Parathyroid adenoma (tissue), 2 donors: ENCODE results near the gene TMEM250.

ENCODE experiments used
- H2AFZ ChIP-seq: fragments of 300-600 bp; sonication (generic); one replicate; pipeline ENCODE4 v1.7.0; 2017; ENCODE audit warnings: antibody characterized with exemption, mild to moderate bottlenecking
- H3K27ac ChIP-seq: fragments of 300-600 bp; sonication (generic); one replicate; pipeline ENCODE4 v1.7.0; 2017
- H3K27me3 ChIP-seq: fragments of 300-600 bp; sonication (generic); one replicate; pipeline ENCODE4 v1.7.0; 2017; ENCODE audit warnings: low read length; ENCODE audit not compliant: control insufficient read depth, insufficient read depth
- H3K36me3 ChIP-seq: fragments of 300-600 bp; sonication (generic); one replicate; pipeline ENCODE4 v1.7.0; 2017; ENCODE audit warnings: low read length; ENCODE audit not compliant: control insufficient read depth, insufficient read depth
- H3K4me1 ChIP-seq: fragments of 300-600 bp; sonication (generic); one replicate; pipeline ENCODE4 v1.7.0; 2017; ENCODE audit warnings: control low read depth
- H3K4me2 ChIP-seq: fragments of 300-600 bp; sonication (generic); one replicate; pipeline ENCODE4 v1.7.0; 2017; ENCODE audit warnings: low read length
- H3K4me3 ChIP-seq: fragments of 300-600 bp; sonication (generic); one replicate; pipeline ENCODE4 v1.7.0; 2017; ENCODE audit warnings: low read depth, low read length
- H3K79me2 ChIP-seq: fragments of 300-600 bp; sonication (generic); one replicate; pipeline ENCODE4 v1.7.0; 2017; ENCODE audit warnings: control low read depth
- H3K9ac ChIP-seq: fragments of 300-600 bp; sonication (generic); one replicate; pipeline ENCODE4 v1.7.0; 2017; ENCODE audit warnings: mild to moderate bottlenecking
- H3K9me3 ChIP-seq: fragments of 300-600 bp; sonication (generic); one replicate; pipeline ENCODE4 v1.7.0; 2017; ENCODE audit warnings: low read length; ENCODE audit not compliant: control insufficient read depth
- TF ChIP-seq, protein P1 (sequence below): fragments of 300-600 bp; sonication (generic); IDR thresholded peaks from one replicate; pipeline ENCODE4 v1.7.0; 2017; ENCODE audit warnings: antibody characterized with exemption, mild to moderate bottlenecking
- donor health status: primary hyperparathyroidism.

The TMEM250 gene

DNA sequence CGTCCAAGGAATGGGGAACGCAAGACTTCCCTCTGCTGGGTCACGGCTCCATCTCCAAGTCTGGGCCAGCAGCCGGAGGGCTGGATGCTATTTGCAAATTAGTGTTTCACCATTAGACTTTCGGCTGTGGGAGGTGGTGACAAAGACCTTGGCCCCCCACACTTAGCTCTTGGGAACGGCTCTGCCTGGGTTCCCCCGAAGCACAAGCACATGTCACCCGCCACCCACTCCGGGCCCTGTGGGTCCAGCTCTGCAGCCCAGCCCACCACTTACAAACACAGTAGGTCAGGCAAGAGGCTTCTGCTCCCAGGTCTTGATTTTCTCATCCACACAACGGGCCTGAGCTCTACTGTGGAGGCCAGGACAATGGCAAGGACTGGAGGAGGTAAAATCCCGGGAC, 25.8 kb upstream of the TMEM250 start:
- TF ChIP-seq, protein P1, sequence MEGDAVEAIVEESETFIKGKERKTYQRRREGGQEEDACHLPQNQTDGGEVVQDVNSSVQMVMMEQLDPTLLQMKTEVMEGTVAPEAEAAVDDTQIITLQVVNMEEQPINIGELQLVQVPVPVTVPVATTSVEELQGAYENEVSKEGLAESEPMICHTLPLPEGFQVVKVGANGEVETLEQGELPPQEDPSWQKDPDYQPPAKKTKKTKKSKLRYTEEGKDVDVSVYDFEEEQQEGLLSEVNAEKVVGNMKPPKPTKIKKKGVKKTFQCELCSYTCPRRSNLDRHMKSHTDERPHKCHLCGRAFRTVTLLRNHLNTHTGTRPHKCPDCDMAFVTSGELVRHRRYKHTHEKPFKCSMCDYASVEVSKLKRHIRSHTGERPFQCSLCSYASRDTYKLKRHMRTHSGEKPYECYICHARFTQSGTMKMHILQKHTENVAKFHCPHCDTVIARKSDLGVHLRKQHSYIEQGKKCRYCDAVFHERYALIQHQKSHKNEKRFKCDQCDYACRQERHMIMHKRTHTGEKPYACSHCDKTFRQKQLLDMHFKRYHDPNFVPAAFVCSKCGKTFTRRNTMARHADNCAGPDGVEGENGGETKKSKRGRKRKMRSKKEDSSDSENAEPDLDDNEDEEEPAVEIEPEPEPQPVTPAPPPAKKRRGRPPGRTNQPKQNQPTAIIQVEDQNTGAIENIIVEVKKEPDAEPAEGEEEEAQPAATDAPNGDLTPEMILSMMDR, result no peak
- Histone ChIP-seq H3K4me2 (no peak overlapping the region), H3K27me3 (no peaks in the 10 kb centered on the region)

DNA sequence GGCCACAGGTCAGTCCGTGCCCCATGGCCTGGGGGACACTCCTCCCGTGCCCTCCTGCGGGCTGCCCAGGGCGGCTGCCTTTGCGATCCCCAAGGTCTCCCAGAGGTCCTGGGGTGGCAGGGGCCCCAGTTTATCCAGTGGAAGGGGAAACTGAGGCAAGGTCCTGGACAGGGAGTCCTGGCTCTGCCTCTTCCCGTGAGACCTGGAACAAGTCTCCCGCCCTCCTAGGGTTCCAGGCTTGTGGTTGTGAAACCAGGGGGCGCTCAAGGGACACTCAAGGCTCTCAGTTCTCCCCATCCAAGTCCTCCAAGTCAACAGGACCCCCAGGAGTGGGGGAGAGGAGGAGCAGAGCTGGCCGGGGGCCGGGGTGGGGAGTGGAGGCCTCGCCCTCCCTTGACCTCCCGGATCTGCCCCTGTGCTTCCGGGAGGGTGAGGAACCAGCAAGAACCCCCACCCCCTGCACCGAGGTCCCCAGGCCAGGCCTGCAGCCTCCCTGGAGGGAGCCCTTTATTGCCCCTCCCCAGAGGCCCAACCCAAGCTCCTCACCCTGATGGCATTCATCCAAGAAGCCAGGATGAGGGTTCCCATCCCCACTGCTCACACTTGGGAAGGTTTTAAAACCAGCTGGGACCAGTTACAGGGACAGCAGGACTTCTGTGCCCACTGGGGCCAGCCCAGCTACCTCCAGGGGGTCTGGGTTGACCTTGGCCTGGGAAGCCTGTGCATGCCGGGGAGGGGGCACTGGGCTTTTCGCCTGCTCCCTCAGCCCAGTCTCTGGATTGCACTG, 24.7 kb upstream of the TMEM250 start:
- Histone ChIP-seq H3K36me3 (no peaks in the 10 kb centered on the region), H3K4me2 (no peak overlapping the region), H3K79me2 (no peaks in the 10 kb centered on the region), H3K4me3 (no peak overlapping the region), H3K9me3 (no peaks in the 10 kb centered on the region), H3K9ac (no peak overlapping the region), H3K4me1 (no peaks in the 10 kb centered on the region), H3K27ac (no peak overlapping the region), H2AFZ (no peak overlapping the region), H3K27me3 (no peaks in the 10 kb centered on the region)
- TF ChIP-seq, protein P1, result no peak

More for the DNA sequence above, 25.8 kb upstream of the TMEM250 start:
- Histone ChIP-seq H3K9me3 (no peaks in the 10 kb centered on the region), H3K36me3 (no peaks in the 10 kb centered on the region), H3K9ac (no peak overlapping the region), H3K27ac (no peak overlapping the region), H3K4me3 (no peak overlapping the region), H3K79me2 (no peaks in the 10 kb centered on the region), H3K4me1 (no peaks in the 10 kb centered on the region), H2AFZ (no peak overlapping the region)

DNA sequence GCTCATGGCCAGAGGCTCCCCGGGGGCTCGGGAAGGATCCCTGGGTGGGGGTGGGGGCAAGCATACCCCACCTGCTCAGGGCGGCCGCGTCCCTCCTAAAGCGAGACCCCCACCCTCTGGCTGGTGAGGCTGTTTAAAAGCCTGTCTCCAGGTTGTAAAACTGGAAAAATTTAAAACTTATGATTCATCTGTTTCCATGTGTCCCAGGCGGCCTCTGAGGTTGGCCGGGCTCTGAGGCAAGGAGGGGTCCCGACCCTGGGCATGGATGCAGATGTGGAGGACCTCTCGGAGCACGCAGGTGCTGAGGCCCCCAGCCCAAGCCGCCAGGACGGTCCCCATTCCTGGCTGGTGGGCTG, 24.2 kb upstream of the TMEM250 start:
- no peak overlapping the region for H3K27ac ChIP-seq
- no peak overlapping the region for H3K4me2 ChIP-seq
- H3K9me3 ChIP-seq, result no peaks in the 10 kb centered on the region
- no peak overlapping the region for H3K9ac ChIP-seq
- H2AFZ ChIP-seq, result no peak overlapping the region
- H3K27me3 ChIP-seq, result no peaks in the 10 kb centered on the region
- TF ChIP-seq, protein P1, result no peak
- no peaks in the 10 kb centered on the region for H3K36me3 ChIP-seq
- H3K4me1 ChIP-seq, result no peaks in the 10 kb centered on the region
- H3K4me3 ChIP-seq, result no peak overlapping the region
- H3K79me2 ChIP-seq, result no peaks in the 10 kb centered on the region

DNA sequence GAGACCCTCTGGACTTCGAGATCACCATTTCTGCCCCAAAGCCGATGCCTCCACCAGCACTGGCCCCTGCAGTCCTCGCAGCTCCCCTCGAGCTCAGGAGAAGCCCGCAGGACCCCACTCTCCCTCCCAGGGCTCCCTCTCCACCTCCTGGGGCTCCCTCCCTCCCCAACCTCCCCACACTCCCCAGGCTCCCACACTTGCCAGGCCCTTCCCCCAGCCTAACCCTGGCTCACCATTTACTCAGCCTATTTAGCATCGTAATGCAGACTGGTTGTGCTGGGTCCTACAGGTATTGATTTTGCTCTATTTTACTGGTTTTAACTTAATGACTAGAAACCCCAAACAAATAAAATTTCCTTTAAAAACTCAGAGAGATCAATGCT, 23.7 kb upstream of the TMEM250 start:
- no peak overlapping the region for H3K4me2 ChIP-seq
- no peak overlapping the region for H2AFZ ChIP-seq
- H3K27me3 ChIP-seq, result no peaks in the 10 kb centered on the region
- H3K27ac ChIP-seq, result no peak overlapping the region
- H3K9ac ChIP-seq, result no peak overlapping the region
- H3K9me3 ChIP-seq, result no peaks in the 10 kb centered on the region
- no peaks in the 10 kb centered on the region for H3K4me1 ChIP-seq
- no peak overlapping the region for H3K4me3 ChIP-seq
- no peaks in the 10 kb centered on the region for H3K79me2 ChIP-seq
- TF ChIP-seq, protein P1, result no peak
- no peaks in the 10 kb centered on the region for H3K36me3 ChIP-seq
